NCI-H146 treated with DMSO at 0.1 percent for 48 hours (cell line): Measurements from ENCODE around the gene RHOBTB1.

Experiments
- DNase-seq: peaks from one replicate; lab custom pipeline; 2025; ENCODE audit not compliant: unreplicated experiment; lab: John Stamatoyannopoulos, UW

The RHOBTB1 gene

DNA sequence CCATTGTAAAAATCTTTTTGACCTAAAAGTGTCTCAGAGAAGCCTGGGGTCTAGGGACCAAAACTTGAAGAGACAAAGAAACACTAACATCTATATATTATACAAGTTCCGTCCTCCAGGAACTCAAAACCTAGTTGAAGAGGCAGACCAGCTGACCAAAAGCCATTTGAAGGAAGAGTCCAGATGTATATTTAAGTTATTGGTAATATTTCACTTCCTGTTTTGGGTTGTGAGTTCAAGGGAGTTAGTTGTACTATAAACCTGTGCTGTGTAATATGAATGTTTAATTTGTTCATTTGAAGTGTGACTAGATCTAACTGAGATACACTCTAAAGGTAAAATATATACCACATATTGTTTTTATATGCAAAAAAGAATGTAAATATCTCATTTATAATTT is 120.7 kb downstream of the RHOBTB1 start:
- no peak for DNase-seq

- DNase-seq = no peak
Observed at GRCh38 chr10:60822809-60823208, 121.2 kb downstream of the RHOBTB1 start.

GRCh38 chr10:60821656-60822055 is 122.3 kb downstream of the RHOBTB1 start:
- no peak for DNase-seq

GRCh38 chr10:60820093-60820754 is 123.8 kb downstream of the RHOBTB1 start:
- no peak for DNase-seq
